G401 (cell line): ENCODE measurements around the gene NLRP3. TPM values are rescaled to one million over a fixed set of nuclear protein-coding genes. Genes with fewer than 3 reads are reported as not detected.
"Not testable (repeated sequence)": the region's sequence is repeated elsewhere in the genome, so short reads cannot be mapped to it uniquely, and the experiment has no call there.

Source experiments
- DNase-seq: peaks from one replicate; pipeline ENCODE4 v3.0.0-alpha.2; 2015; ENCODE audit warnings: low spot score
- in situ Hi-C: cut with HindIII; loops from 2 replicates; pipeline ENCODE4 v1.10.0; 2016; ENCODE audit warnings: low sequenced_read_pairs, mixed read lengths
- total RNA-seq: library from RNA; depleted of rRNA; stranded (reverse); fragments of >200 nt; shearing (Covaris generic); gene quantifications from 2 replicates; pipeline ENCODE4 v1.2.3, GENCODE V29; 2014

NLRP3 gene
- total RNA-seq, 1 experiment from 2014 or later = not detected

DNA sequence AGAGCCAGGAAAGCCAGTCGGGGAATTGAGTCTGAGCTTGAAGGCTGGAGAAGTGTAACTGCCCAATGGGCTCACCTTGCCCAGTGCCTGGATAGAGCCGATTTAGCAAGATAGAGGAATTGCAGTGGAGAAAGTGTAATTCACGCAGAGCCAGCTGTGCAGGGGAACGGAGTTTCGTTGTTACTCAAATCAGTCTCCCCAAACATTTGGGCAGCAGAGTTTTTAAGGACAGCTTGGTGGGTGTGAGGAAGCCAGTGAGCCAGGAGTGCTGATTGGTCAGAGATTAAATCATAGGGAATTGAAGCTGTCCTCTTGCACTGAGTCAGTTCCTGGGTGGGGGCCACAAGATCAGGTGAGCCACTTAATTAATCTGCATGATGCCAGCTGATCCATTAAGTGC lies 28.4 kb upstream of the NLRP3 start:
- in situ Hi-C loops = no loop called here
- no peak for DNase-seq

GRCh38 chr1:247390116-247390791 lies 25.7 kb upstream of the NLRP3 start:
- peak; percentile 82 for DNase-seq
- in situ Hi-C loops = no loop called here

DNA sequence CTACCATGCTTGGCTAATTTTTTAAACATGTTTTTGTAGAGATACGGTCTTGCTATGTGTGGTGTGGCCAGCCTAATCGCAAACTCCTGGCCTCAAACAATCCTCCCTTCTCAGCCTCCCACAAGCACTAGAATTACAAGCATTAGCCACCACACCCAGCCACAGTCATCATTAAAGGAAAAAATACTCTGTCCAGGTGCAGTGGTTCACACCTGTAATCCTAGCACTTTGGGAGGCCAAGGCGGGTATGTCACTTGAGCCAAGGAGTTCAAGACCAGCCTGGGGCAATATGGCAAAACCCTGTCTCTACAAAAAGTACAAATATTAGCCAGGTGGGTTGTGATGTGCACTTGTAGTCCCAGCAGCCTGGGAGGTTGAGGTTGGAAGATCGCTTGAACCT lies 25.0 kb upstream of the NLRP3 start:
- no peak for DNase-seq
- in situ Hi-C loops = no loop called here

DNA sequence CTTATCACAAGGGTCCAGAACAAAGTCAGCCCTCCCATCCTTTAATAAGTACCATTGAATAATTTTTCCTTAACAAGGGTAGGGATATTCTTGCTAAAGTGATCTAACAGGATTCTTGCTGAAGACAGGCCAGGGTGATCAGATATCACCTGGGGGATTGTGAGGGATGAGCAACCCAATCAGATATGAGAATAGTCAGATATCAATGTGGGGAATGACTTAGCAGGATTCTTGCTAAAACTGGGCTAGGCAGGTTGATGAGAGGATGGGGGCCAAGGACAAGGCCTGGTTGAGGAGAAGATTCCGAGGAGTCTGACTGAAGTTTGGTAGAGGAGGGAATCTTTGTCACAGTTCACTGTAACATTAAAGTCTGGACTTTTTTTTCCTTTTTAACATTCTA lies 23.9 kb upstream of the NLRP3 start:
- in situ Hi-C loops = no loop called here
- no peak for DNase-seq

- DNase-seq, in situ Hi-C loops: not testable (repeated sequence)
These were observed 20.9 kb upstream of the NLRP3 start for GRCh38 chr1:247395075-247395474.

GRCh38 chr1:247400685-247401084 lies 15.3 kb upstream of the NLRP3 start:
- no peak for DNase-seq
- in situ Hi-C loops = no loop called here

DNA sequence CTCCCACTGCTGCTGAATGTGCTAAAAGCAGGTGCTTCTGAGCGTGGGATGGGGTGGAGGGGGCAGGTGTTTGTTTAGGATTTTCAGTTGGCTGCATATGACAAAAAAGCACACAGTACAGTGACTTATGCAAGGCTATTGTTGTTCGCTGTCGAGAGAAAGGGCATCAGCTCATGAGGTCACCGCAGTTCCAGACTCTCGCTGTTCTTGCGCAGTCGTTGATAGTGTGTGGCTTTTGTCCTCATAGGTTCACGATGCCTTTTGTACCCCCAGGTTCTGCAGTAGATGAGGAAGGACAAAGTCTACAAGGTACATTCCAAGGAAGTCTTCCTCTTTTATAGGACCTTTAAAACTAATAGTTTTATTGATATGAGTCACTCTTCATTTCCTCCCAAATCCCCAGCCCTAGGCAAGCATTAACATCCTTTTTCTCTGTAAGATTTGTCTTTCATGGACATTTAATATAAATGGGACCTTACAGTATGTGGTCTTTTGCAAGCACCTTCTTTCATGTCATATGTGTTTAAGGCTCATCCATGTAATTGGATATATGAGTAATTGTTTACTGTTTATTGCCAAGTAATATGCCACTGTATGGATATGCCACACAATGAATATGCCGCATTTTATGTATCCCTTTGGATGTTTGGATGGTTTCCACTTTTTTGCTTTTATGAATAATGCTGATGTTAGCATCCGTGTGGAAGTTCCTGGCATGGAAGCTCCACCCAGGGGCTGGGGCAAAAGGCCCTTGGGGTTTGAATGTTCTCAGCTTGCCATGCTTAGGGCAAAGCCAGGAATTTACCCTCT lies 14.5 kb upstream of the NLRP3 start:
- in situ Hi-C loops = no loop called here
- no peak for DNase-seq

- in situ Hi-C loops = no loop called here
- no peak for DNase-seq
These were observed 13.8 kb upstream of the NLRP3 start for GRCh38 chr1:247402120-247402675.

GRCh38 chr1:247406014-247406656 lies 9.8 kb upstream of the NLRP3 start:
- DNase-seq = no peak

DNA sequence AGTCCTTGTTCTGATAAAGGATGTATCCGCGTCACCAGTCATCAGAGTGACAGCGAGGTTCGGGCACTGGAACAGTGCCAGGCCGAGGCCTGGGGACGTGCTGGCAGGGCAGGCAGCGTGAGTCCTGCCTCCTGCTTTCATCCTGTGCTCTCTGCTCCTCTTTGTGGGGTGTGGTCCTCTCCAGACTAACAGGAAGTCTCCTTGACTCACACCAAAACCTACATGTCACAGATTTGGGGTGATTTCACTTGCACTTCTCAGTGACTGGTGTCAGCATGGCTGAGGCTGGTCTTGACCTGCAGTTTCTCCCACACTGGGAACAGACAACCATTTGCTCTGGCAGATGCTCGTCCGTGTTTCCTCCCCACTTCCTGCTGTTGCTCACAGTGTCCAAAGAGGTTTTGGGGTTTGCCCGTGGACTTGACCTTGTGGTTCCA lies 8.8 kb upstream of the NLRP3 start:
- in situ Hi-C loops = no loop called here
- DNase-seq = no peak

More at GRCh38 chr1:247406014-247406656, 9.8 kb upstream of the NLRP3 start:
- in situ Hi-C loops = no loop called here

GRCh38 chr1:247408100-247408499 lies 7.9 kb upstream of the NLRP3 start:
- in situ Hi-C loops = no loop called here
- no peak for DNase-seq

- DNase-seq = no peak
- in situ Hi-C loops = no loop called here
These were observed 6.0 kb upstream of the NLRP3 start for GRCh38 chr1:247409869-247410544.

- no peak for DNase-seq
- in situ Hi-C loops = no loop called here
These were observed 4.2 kb upstream of the NLRP3 start for GRCh38 chr1:247411621-247412327.

DNA sequence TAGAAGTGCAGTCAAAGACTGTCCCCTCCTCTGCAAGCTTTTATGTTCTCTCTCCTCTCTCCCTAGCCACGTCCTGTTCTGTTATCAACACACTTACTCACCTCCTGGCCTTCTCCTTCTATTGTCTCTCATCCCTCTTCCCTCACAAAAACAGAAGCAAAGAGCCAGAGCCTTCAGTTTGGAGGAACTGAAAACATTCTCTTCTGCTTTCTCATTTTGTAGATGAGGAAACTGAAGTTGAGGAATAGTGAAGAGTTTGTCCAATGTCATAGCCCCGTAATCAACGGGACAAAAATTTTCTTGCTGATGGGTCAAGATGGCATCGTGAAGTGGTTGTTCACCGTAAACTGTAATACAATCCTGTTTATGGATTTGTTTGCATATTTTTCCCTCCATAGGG lies 1.9 kb downstream of the NLRP3 start:
- DNase-seq = no peak
- in situ Hi-C loops = no loop called here

- in situ Hi-C loops = no loop called here
- no peak for DNase-seq
These were observed 3.4 kb downstream of the NLRP3 start for GRCh38 chr1:247419336-247419735.

DNA sequence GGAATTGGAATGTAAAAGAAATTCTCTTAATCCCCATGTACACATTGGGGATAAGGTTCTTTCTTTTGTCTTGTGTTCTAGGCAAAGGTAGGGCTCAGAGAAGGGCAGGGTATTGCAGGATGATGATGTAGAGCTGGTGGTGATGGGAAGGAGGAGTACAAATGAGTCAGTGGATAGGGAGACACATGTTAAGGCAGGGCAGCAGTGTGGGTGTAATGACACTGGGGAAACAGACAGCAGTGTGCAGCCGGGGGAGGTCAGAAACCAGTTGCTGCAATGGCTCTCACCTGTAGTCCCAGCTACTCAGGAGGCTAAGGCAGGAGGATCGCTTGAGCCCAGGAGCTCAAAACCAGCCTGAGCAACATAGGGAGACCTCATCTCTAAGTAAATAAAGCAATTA lies 5.1 kb downstream of the NLRP3 start:
- no peak for DNase-seq
- in situ Hi-C loops = no loop called here

GRCh38 chr1:247429496-247429895 lies 13.5 kb downstream of the NLRP3 start:
- in situ Hi-C loops = no loop called here
- peak; percentile 18 for DNase-seq

- no peak for DNase-seq
- in situ Hi-C loops = no loop called here
These were observed 14.5 kb downstream of the NLRP3 start for GRCh38 chr1:247430434-247430833.

DNA sequence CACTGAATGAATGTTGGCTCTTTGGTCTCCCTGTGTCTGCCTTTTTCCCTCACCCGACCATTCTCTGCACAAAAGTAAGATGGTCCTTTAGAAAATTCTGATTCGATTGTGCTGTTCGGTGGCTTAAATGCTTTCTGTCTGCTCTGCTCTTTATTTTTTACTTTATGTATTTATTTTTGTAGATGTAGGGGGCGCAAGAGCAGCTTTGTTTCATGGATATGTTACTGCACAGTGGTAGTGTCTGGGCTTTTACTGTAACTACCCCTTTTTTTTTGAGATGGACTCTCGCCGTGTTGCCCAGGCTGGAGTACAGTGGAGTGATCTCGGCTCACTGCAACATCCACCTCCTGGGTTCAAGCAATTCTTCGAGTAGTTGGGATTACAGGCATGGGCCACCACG lies 15.7 kb downstream of the NLRP3 start:
- in situ Hi-C loops = no loop called here

More for the DNA sequence above, 15.7 kb downstream of the NLRP3 start:
- DNase-seq = no peak
